Activated B cell treated with CpG ODN at 0.5 μM for 24 hours (primary cell): Measurements from ENCODE around the gene GYPE. TPM values are rescaled to one million over a fixed set of nuclear protein-coding genes. Genes with fewer than 3 reads are reported as not detected.
"Not testable (repeated sequence)": the region's sequence is repeated elsewhere in the genome, so short reads cannot be mapped to it uniquely, and the experiment has no call there.

Experiments used
- ATAC-seq: fragments of 200-7000 bp; cut with Tn5 transposase; one replicate; pipeline ENCODE4 v1.10.0; 2021; ENCODE audit warnings: low read depth, mild to moderate bottlenecking, moderate library complexity
- CTCF ChIA-PET: fragments of 350-600 bp; sonication (Branson Sonifier 250); formaldehyde crosslinking; loops from one replicate; lab custom pipeline; 2021; ENCODE audit warnings: antibody characterized with exemption; lab: Charles Lee
- POLR2A ChIA-PET: fragments of 350-600 bp; sonication (Branson Sonifier 250); formaldehyde crosslinking; loops from one replicate; lab custom pipeline; 2021; ENCODE audit warnings: antibody characterized with exemption; lab: Charles Lee
- DNase-seq: peaks from one replicate; pipeline ENCODE4 v3.0.0; 2022
- H3K27ac Mint-ChIP-seq: one replicate; pipeline ENCODE4 v1.8.0; 2020; ENCODE audit warnings: mixed read lengths
- H3K27me3 Mint-ChIP-seq: one replicate; pipeline ENCODE4 v1.8.0; 2021; ENCODE audit warnings: mixed read lengths
- H3K36me3 Mint-ChIP-seq: one replicate; pipeline ENCODE4 v1.8.0; 2021; ENCODE audit warnings: low read depth, mixed read lengths
- H3K4me1 Mint-ChIP-seq: one replicate; pipeline ENCODE4 v1.8.0; 2021; ENCODE audit warnings: mixed read lengths
- H3K4me3 Mint-ChIP-seq: one replicate; pipeline ENCODE4 v1.8.0; 2020; ENCODE audit warnings: mild to moderate bottlenecking, mixed read lengths
- H3K9me3 Mint-ChIP-seq: one replicate; pipeline ENCODE4 v1.8.0; 2020; ENCODE audit warnings: mixed read lengths
- CTCF ChIP-seq: fragments of 200-600 bp; IDR thresholded peaks from one replicate; pipeline ENCODE4 v1.8.0; 2022; ENCODE audit warnings: antibody characterized with exemption, mild to moderate bottlenecking
- intact Hi-C: fragments of 100-400 bp; cut with micrococcal nuclease; formaldehyde crosslinking; loops from one replicate; pipeline ENCODE4 v1.15.1; 2024
- total RNA-seq: library from RNA; stranded (reverse); gene quantifications from 2 replicates; pipeline ENCODE4 v1.2.3, GENCODE V29; 2022

Gene GYPE
- total RNA-seq, 1 donor from 2014 or later = 3.7 TPM

GRCh38 chr4:143858456-143858855, 46.9 kb downstream of the GYPE start:
- Mint-ChIP-seq H3K27ac (no peak overlapping the region), H3K27me3 (no peaks in the 10 kb centered on the region), H3K4me1 (peaks cover 4% of the 10 kb centered on the region), H3K36me3 (no peaks in the 10 kb centered on the region), H3K9me3 (no peaks in the 10 kb centered on the region), H3K4me3 (no peak overlapping the region)
- POLR2A ChIA-PET = no interaction called here
- ATAC-seq (no peak), DNase-seq (no peak)
- no peak for TF ChIP-seq CTCF
- intact Hi-C loops = no loop called here
- CTCF ChIA-PET = no interaction called here

GRCh38 chr4:143857391-143858336, 47.7 kb downstream of the GYPE start:
- POLR2A ChIA-PET, intact Hi-C loops, H3K36me3 Mint-ChIP-seq, H3K27me3 Mint-ChIP-seq, CTCF ChIA-PET, ATAC-seq, H3K4me3 Mint-ChIP-seq, DNase-seq, H3K9me3 Mint-ChIP-seq, H3K4me1 Mint-ChIP-seq, H3K27ac Mint-ChIP-seq: not testable (repeated sequence)

- intact Hi-C loops, ATAC-seq, H3K4me1 Mint-ChIP-seq, H3K27me3 Mint-ChIP-seq, POLR2A ChIA-PET, CTCF ChIA-PET, H3K27ac Mint-ChIP-seq, H3K9me3 Mint-ChIP-seq, H3K36me3 Mint-ChIP-seq, H3K4me3 Mint-ChIP-seq, DNase-seq: not testable (repeated sequence)
Observed at GRCh38 chr4:143856017-143856557, 49.3 kb downstream of the GYPE start.

GRCh38 chr4:143854645-143855044, 50.7 kb downstream of the GYPE start:
- H3K4me1 Mint-ChIP-seq, intact Hi-C loops, CTCF ChIA-PET, H3K27ac Mint-ChIP-seq, H3K36me3 Mint-ChIP-seq, ATAC-seq, POLR2A ChIA-PET, H3K9me3 Mint-ChIP-seq, H3K4me3 Mint-ChIP-seq, DNase-seq, H3K27me3 Mint-ChIP-seq: not testable (repeated sequence)

- H3K27ac Mint-ChIP-seq, ATAC-seq, H3K4me3 Mint-ChIP-seq, DNase-seq, H3K9me3 Mint-ChIP-seq, POLR2A ChIA-PET, H3K4me1 Mint-ChIP-seq, H3K36me3 Mint-ChIP-seq, H3K27me3 Mint-ChIP-seq, intact Hi-C loops, CTCF ChIA-PET: not testable (repeated sequence)
Observed at GRCh38 chr4:143849296-143849695, 56.1 kb downstream of the GYPE start.

- H3K36me3 Mint-ChIP-seq, ATAC-seq, intact Hi-C loops, H3K4me1 Mint-ChIP-seq, POLR2A ChIA-PET, CTCF ChIA-PET, H3K27me3 Mint-ChIP-seq, DNase-seq, H3K4me3 Mint-ChIP-seq, H3K27ac Mint-ChIP-seq, H3K9me3 Mint-ChIP-seq: not testable (repeated sequence)
Observed at GRCh38 chr4:143843506-143843832, 61.9 kb downstream of the GYPE start.

GRCh38 chr4:143842624-143843505, 62.5 kb downstream of the GYPE start:
- H3K27ac Mint-ChIP-seq, ATAC-seq, intact Hi-C loops, H3K4me1 Mint-ChIP-seq, DNase-seq, H3K4me3 Mint-ChIP-seq, H3K9me3 Mint-ChIP-seq, CTCF ChIA-PET, H3K36me3 Mint-ChIP-seq, H3K27me3 Mint-ChIP-seq, POLR2A ChIA-PET: not testable (repeated sequence)

- CTCF ChIA-PET, H3K27me3 Mint-ChIP-seq, H3K4me3 Mint-ChIP-seq, intact Hi-C loops, POLR2A ChIA-PET, H3K4me1 Mint-ChIP-seq, H3K27ac Mint-ChIP-seq, H3K36me3 Mint-ChIP-seq, DNase-seq, H3K9me3 Mint-ChIP-seq, ATAC-seq: not testable (repeated sequence)
Observed at GRCh38 chr4:143839413-143839812, 65.9 kb downstream of the GYPE start.

GRCh38 chr4:143834196-143834595, 71.2 kb downstream of the GYPE start:
- H3K4me3 Mint-ChIP-seq, ATAC-seq, CTCF ChIA-PET, intact Hi-C loops, H3K27ac Mint-ChIP-seq, H3K36me3 Mint-ChIP-seq, POLR2A ChIA-PET, H3K4me1 Mint-ChIP-seq, DNase-seq, H3K27me3 Mint-ChIP-seq: not testable (repeated sequence)
- peaks cover 11% of the 10 kb centered on the region for H3K9me3 Mint-ChIP-seq

- CTCF ChIA-PET, POLR2A ChIA-PET, DNase-seq, H3K27ac Mint-ChIP-seq, H3K4me3 Mint-ChIP-seq, H3K36me3 Mint-ChIP-seq, H3K4me1 Mint-ChIP-seq, intact Hi-C loops, H3K27me3 Mint-ChIP-seq, ATAC-seq: not testable (repeated sequence)
- peaks cover 11% of the 10 kb centered on the region for H3K9me3 Mint-ChIP-seq
Observed at GRCh38 chr4:143833676-143834075, 71.7 kb downstream of the GYPE start.

GRCh38 chr4:143830576-143830975, 74.8 kb downstream of the GYPE start:
- DNase-seq, POLR2A ChIA-PET, H3K36me3 Mint-ChIP-seq, H3K27ac Mint-ChIP-seq, H3K27me3 Mint-ChIP-seq, ATAC-seq, H3K4me1 Mint-ChIP-seq, H3K4me3 Mint-ChIP-seq, intact Hi-C loops, CTCF ChIA-PET: not testable (repeated sequence)
- H3K9me3 Mint-ChIP-seq = peaks cover 11% of the 10 kb centered on the region
